ENCODE data around the gene DNM1. TPM values are rescaled to one million over a fixed set of nuclear protein-coding genes. Genes with fewer than 3 reads are reported as not detected.

The DNM1 gene
- total and polyA plus RNA-seq, 2 of the 8 experiments (the other 6 are each of a cell fraction or from before 2014, with no cell fraction given): 34.3 to 62.7 TPM

- no peak for TF ChIP-seq CBX8 (IDR thresholded peaks at IDR 0.05; ENCODE audit: borderline replicate concordance, low read depth, low read length)
- no peak for TF ChIP-seq RFX5 (IDR thresholded peaks at IDR 0.05; ENCODE audit: borderline replicate concordance, low read depth, low read length)
- no peak for TF ChIP-seq CBX5 (IDR thresholded peaks at IDR 0.05; ENCODE audit: low read depth, low read length)
- no peak for TF ChIP-seq NANOG (IDR thresholded peaks at IDR 0.05; ENCODE audit: insufficient read depth, low read depth, low read length, poor library complexity, severe bottlenecking)
- no peak for TF ChIP-seq CTCF (IDR thresholded peaks at IDR 0.05; ENCODE audit: control extremely low read depth in 1 of 3, insufficient read depth in 1 of 3, low read depth in 1 of 3, low read length in 3 of 3)
Observed at GRCh38 chr9:128251732-128252100, 48.5 kb downstream of the DNM1 start (continued).
